Epithelial cell of esophagus (primary cell): Measurements from ENCODE around the gene CHMP5.

ENCODE experiments used
- DNase-seq: peaks from one replicate; pipeline ENCODE4 v3.0.0; 2010; ENCODE audit warnings: low read depth
- H3K4me3 ChIP-seq: 2 replicates; pipeline ENCODE4 v1.5.1; 2011; ENCODE audit warnings: mild to moderate bottlenecking, low read length, control low read depth
- CTCF ChIP-seq: IDR thresholded peaks from 2 replicates; pipeline ENCODE4 v1.5.1; 2011; ENCODE audit warnings: low read depth, mild to moderate bottlenecking, low read length, control low read depth, inconsistent platforms; ENCODE audit not compliant: insufficient read depth; ENCODE audit errors: missing control alignments

The CHMP5 gene

GRCh38 chr9:33289496-33289895 lies 24.6 kb downstream of the CHMP5 start:
- no peak for DNase-seq
- H3K4me3 ChIP-seq: peak overlapping the region; percentile 94
- TF ChIP-seq CTCF: no peak

GRCh38 chr9:33289936-33290246 lies 25.0 kb downstream of the CHMP5 start:
- peak overlapping the region; percentile 94 for H3K4me3 ChIP-seq
- DNase-seq: no peak
- TF ChIP-seq CTCF: no peak

GRCh38 chr9:33290247-33291030 lies 25.6 kb downstream of the CHMP5 start, which contains the start of gene NFX1:
Gene NFX1, plus strand, starts transcription at chr9:33290516. Its CDS starts 57 bp downstream, at chr9:33290573.
- DNase-seq: peak; percentile 99
- H3K4me3 ChIP-seq: peak within 1 kb of the TSS; percentile 94
- no peak for TF ChIP-seq CTCF

- TF ChIP-seq CTCF: peak; percentile 8
- peak overlapping the region; percentile 94 for H3K4me3 ChIP-seq
- no peak for DNase-seq
Measured at GRCh38 chr9:33291031-33291397, 26.2 kb downstream of the CHMP5 start.

- H3K4me3 ChIP-seq: no peak overlapping the region
- no peak for TF ChIP-seq CTCF
- DNase-seq: no peak
Measured at GRCh38 chr9:33291901-33292300, 27.1 kb downstream of the CHMP5 start.

GRCh38 chr9:33293782-33294181 lies 28.9 kb downstream of the CHMP5 start:
- no peak for DNase-seq
- H3K4me3 ChIP-seq: no peak overlapping the region
- no peak for TF ChIP-seq CTCF
